Keratinocyte (primary cell): ENCODE results near the gene PDK4. TPM values are rescaled to one million over a fixed set of nuclear protein-coding genes. Genes with fewer than 3 reads are reported as not detected.

Experiments used
- DNase-seq: peaks from one replicate; pipeline ENCODE4 v3.0.0-alpha.2; 2011; ENCODE audit warnings: low read depth, missing footprints, low spot score
- FAIRE-seq: peaks from 2 replicates; lab custom pipeline; 2011; peaks lifted over from hg19 to GRCh38; lab: Jason Lieb, UNC
- H2AFZ ChIP-seq: 2 replicates; pipeline ENCODE4 v1.6.0; 2012; ENCODE audit warnings: low read length, control low read depth, inconsistent platforms; ENCODE audit not compliant: control insufficient read depth
- H3K27ac ChIP-seq: 2 replicates; pipeline ENCODE4 v1.5.1; 2011; ENCODE audit warnings: low read length; ENCODE audit not compliant: control insufficient read depth, insufficient read depth
- H3K27me3 ChIP-seq: 3 replicates; pipeline ENCODE4 v1.6.0; 2011; ENCODE audit warnings: low read length; ENCODE audit not compliant: control insufficient read depth, insufficient read depth; ENCODE audit errors: extremely low read depth
- H3K36me3 ChIP-seq, 2 experiments: 2 replicates in 1 of 2; 3 replicates in 1 of 2; pipeline ENCODE4 v1.5.1; 2011; ENCODE audit warnings: low read length in 2 of 2, mild to moderate bottlenecking in 1 of 2; ENCODE audit not compliant: control insufficient read depth in 2 of 2, insufficient read depth in 2 of 2; ENCODE audit errors: extremely low read depth in 1 of 2
- H3K4me1 ChIP-seq: 3 replicates; pipeline ENCODE4 v1.5.1; 2011; ENCODE audit warnings: low read length; ENCODE audit not compliant: control insufficient read depth, insufficient read depth; ENCODE audit errors: extremely low read depth
- H3K4me2 ChIP-seq: 3 replicates; pipeline ENCODE4 v1.6.0; 2011; ENCODE audit warnings: low read depth, low read length; ENCODE audit not compliant: control insufficient read depth, insufficient read depth; ENCODE audit errors: extremely low read depth
- H3K4me3 ChIP-seq, 3 experiments: fragments of 200-600 bp in 1 of 3; sonication (generic) in 1 of 3; 2 replicates in 2 of 3; 3 replicates in 1 of 3; pipeline ENCODE4 v1.5.1; 2011 to 2016; ENCODE audit warnings: low read length in 3 of 3, mild to moderate bottlenecking in 3 of 3, control low read depth in 2 of 3, inconsistent platforms in 1 of 3, low read depth in 1 of 3, mixed read lengths in 1 of 3, mixed run types in 1 of 3, moderate library complexity in 1 of 3; ENCODE audit not compliant: control insufficient read depth in 2 of 3, insufficient read depth in 2 of 3; ENCODE audit errors: extremely low read depth in 1 of 3
- H3K79me2 ChIP-seq: 2 replicates; pipeline ENCODE4 v1.6.0; 2012; ENCODE audit warnings: low read length; ENCODE audit not compliant: control insufficient read depth, insufficient read depth
- H3K9ac ChIP-seq: 3 replicates; pipeline ENCODE4 v1.6.0; 2011; ENCODE audit warnings: low read length; ENCODE audit not compliant: control insufficient read depth, insufficient read depth; ENCODE audit errors: extremely low read depth
- H3K9me1 ChIP-seq: 3 replicates; pipeline ENCODE4 v1.6.0; 2011; ENCODE audit warnings: low read length; ENCODE audit not compliant: control insufficient read depth, insufficient read depth; ENCODE audit errors: extremely low read depth
- H3K9me3 ChIP-seq: 2 replicates; pipeline ENCODE4 v1.5.1; 2012; ENCODE audit warnings: low read depth, low read length; ENCODE audit not compliant: control insufficient read depth
- H4K20me1 ChIP-seq: 3 replicates; pipeline ENCODE4 v1.6.0; 2011; ENCODE audit warnings: low read length; ENCODE audit not compliant: control insufficient read depth, insufficient read depth; ENCODE audit errors: extremely low read depth
- CTCF ChIP-seq, 3 experiments: IDR thresholded peaks in 1 of 3; conservative IDR thresholded peaks in 1 of 3; optimal IDR thresholded peaks in 1 of 3; 2 replicates in 2 of 3; 3 replicates in 1 of 3; pipeline versions ENCODE3 to v1.5.1; 2011; ENCODE audit warnings: low read length in 3 of 3, mild to moderate bottlenecking in 3 of 3, moderate library complexity in 2 of 3, control low read depth in 1 of 3, inconsistent platforms in 1 of 3; ENCODE audit not compliant: insufficient read depth in 2 of 3; ENCODE audit errors: extremely low read depth in 1 of 3
- EZH2 ChIP-seq: IDR thresholded peaks from one replicate; pipeline ENCODE4 v1.6.1; 2012; ENCODE audit warnings: inconsistent platforms, mild to moderate bottlenecking, low read length, moderate library complexity
- dilution Hi-C: fragments of 300-500 bp; cut with MboI; formaldehyde crosslinking; loops from one replicate; pipeline ENCODE4 v1.7.0; 2020; ENCODE audit warnings: low sequenced_read_pairs; ENCODE audit not compliant: extremely low pct_ligation_motif_present
- polyA plus RNA-seq, 5 experiments: library from polyadenylated mRNA; depleted of rRNA in 3 of 5; stranded (reverse) in 3 of 5; stranded (forward) in 1 of 5; unstranded in 1 of 5; fragments of >200 nt; gene quantifications; 1 replicate in 1 of 5; 2 replicates in 3 of 5; 3 replicates in 1 of 5; pipeline versions ENCODE4 v1.2.1 to v1.2.3, GENCODE V29; 2011 to 2012; ENCODE audit warnings: missing spikeins in 2 of 5, low read depth in 1 of 5, low replicate concordance in 1 of 5

PDK4 gene
- polyA plus RNA-seq, 1 donor (not counting 4 experiments of a cell fraction or from before 2014, with no cell fraction given) = not detected

GRCh38 chr7:95535662-95536061, 60.7 kb downstream of the PDK4 start:
- TF ChIP-seq CTCF (optimal IDR thresholded peaks at IDR 0.05 in 1 of 3, IDR thresholded peaks at IDR 0.05 in 1 of 3, conservative IDR thresholded peaks at IDR 0.05 in 1 of 3; ENCODE audit: extremely low read depth in 1 of 3, insufficient read depth in 2 of 3, low read length in 3 of 3) (no peak), EZH2 (no peak)
- H3K4me3 ChIP-seq = no peak overlapping the region
- dilution Hi-C loops = no loop called here
- no peaks in the 10 kb centered on the region for H3K9me1 ChIP-seq
- H3K27me3 ChIP-seq = peaks cover 5% of the 10 kb centered on the region
- no peak overlapping the region for H2AFZ ChIP-seq
- H4K20me1 ChIP-seq = no peaks in the 10 kb centered on the region
- no peak overlapping the region for H3K27ac ChIP-seq
- H3K9me3 ChIP-seq = no peaks in the 10 kb centered on the region
- FAIRE-seq (no peak), DNase-seq (no peak)
- H3K4me2 ChIP-seq = no peak overlapping the region
- H3K79me2 ChIP-seq = no peaks in the 10 kb centered on the region
- H3K4me1 ChIP-seq = no peaks in the 10 kb centered on the region
- no peak overlapping the region for H3K9ac ChIP-seq
- H3K36me3 ChIP-seq = no peaks in the 10 kb centered on the region

DNA sequence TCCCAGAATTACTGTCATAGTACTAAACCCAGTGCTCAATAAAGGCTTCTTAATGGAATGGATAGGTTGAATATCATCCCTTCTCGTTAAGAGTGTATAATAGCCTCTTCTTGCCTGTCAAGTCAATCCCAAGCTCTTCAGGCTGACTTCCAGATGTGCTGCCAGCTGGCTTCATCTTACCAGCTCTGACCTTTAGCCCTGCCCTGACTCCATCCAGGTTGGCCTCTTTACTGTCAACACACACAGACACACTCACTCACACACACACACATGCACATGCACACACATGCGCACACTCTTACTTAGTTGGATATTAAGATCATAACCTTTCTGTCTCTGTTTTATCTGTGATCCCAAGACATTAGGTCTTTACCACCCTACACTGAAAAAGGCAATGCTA, 61.5 kb downstream of the PDK4 start:
- peaks cover 5% of the 10 kb centered on the region for H3K27me3 ChIP-seq
- H3K9me1 ChIP-seq = no peaks in the 10 kb centered on the region
- dilution Hi-C loops = no loop called here
- no peak for TF ChIP-seq CTCF (optimal IDR thresholded peaks at IDR 0.05 in 1 of 3, IDR thresholded peaks at IDR 0.05 in 1 of 3, conservative IDR thresholded peaks at IDR 0.05 in 1 of 3; ENCODE audit: extremely low read depth in 1 of 3, insufficient read depth in 2 of 3, low read length in 3 of 3)
- no peak for TF ChIP-seq EZH2
- no peak overlapping the region for H3K4me3 ChIP-seq
- H3K36me3 ChIP-seq = no peaks in the 10 kb centered on the region
- no peaks in the 10 kb centered on the region for H3K79me2 ChIP-seq
- H3K4me2 ChIP-seq = no peak overlapping the region
- H3K27ac ChIP-seq = no peak overlapping the region
- H2AFZ ChIP-seq = no peak overlapping the region
- H3K9me3 ChIP-seq = no peaks in the 10 kb centered on the region
- H3K4me1 ChIP-seq = no peaks in the 10 kb centered on the region
- no peaks in the 10 kb centered on the region for H4K20me1 ChIP-seq
- H3K9ac ChIP-seq = no peak overlapping the region
- DNase-seq (no peak), FAIRE-seq (no peak)

Other genes starting within 250 kb of the PDK4 start
- 0.46 to 0.85 TPM (median 0.51 TPM) in 3 replicates for gene PON3, start 200.1 kb downstream of the PDK4 start, polyA plus RNA-seq
- 59.5 to 98.1 TPM (median 87.1 TPM) in 3 replicates for gene PON2, start 161.5 kb downstream of the PDK4 start, polyA plus RNA-seq
- not detected in 3 replicates for gene ASB4, start 110.6 kb downstream of the PDK4 start, polyA plus RNA-seq
- gene DYNC1I1, start 176.0 kb upstream of the PDK4 start, polyA plus RNA-seq = 0.10 to 0.46 TPM (median 0.43 TPM) in 3 replicates